ENCODE measurements around the gene KMT5C.

KMT5C gene

DNA sequence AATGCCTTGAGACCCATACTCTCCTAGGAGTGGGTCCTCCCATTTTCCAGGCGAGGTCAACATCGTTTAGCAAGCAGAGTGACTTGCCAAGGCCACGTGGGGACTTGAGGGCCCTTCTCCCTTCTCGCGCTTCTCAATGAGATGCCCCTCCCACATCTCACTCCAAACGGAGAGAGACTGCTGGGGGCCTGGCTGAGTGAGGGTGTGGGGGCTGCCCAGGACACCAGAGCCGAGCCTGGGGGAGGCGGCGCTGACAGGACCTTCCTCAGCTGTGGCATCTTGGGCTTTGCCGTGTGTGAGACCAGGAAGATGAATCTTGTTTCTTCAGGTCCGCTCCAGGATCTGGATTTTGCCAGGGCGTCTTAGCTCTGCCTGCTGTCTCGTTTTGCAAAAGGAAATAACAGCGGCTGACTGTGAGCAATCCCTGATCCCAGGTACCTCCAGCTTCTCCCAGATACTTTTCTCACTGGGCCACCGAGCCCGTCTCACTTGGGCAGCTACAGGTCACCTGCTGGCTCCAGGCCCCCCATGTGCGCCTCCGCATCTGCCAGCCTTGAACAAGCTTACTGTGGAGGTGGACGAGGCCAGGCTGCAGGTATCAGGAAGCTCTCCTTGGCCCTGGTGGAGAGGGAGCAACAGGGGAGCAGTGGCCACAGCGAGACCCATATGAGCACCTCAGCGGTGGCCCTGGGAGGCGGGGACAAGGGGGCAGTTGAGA lies 8.8 kb downstream of the KMT5C start:
- DNase-seq = no peak

DNA sequence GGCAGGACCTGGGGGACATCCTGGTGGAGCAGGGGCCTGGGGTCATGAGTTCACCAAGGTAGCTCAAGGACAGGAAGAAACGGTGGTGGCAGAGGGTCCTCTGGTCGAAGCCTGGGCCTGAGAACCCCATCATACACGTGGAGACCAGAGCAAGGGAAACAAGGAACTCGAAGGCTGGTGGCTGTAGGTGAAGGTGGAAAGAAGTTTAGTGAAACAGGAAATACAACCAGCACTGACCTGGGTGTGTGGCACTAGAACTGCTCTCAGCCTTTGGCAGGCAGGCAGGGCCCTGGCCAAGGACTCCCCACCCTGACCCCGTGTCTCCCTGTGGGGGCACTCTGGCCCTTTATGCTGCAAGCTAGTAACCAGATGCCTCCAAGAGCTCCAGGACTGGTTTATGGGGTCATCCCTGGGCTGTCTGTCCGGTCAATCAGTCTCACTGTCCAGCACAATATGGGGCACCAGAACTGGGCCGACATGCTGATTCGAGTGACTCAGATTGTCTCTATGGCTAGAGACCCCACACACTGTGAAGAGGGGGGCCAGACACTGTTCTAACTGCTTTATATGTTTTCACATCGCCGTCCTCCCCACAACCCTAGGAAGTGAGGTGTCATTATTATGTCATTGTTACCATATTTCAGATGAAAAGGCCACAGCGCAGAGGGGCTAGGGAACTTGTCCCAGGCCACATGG lies 11.1 kb downstream of the KMT5C start:
- no peak for DNase-seq

DNA sequence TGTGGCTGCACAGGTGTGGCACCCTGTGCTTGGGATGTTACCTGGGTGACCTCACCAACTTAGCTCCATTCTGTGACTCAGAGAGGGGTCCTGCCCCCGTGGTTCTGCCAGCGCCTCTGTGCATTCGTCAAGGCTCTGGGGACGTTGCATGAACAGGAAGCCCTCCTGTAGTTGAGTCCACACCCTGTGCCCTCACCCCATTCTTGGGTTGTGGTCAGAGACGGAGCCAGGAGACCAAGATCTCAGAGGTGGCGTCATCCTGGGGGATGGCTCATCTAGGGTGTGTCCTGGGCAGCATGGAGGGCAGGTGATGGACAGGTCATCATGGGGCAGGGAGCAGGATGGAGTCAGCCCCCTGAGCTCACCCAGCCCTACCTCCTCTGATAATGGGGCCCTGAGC lies 12.4 kb downstream of the KMT5C start:
- DNase-seq = no peak

DNA sequence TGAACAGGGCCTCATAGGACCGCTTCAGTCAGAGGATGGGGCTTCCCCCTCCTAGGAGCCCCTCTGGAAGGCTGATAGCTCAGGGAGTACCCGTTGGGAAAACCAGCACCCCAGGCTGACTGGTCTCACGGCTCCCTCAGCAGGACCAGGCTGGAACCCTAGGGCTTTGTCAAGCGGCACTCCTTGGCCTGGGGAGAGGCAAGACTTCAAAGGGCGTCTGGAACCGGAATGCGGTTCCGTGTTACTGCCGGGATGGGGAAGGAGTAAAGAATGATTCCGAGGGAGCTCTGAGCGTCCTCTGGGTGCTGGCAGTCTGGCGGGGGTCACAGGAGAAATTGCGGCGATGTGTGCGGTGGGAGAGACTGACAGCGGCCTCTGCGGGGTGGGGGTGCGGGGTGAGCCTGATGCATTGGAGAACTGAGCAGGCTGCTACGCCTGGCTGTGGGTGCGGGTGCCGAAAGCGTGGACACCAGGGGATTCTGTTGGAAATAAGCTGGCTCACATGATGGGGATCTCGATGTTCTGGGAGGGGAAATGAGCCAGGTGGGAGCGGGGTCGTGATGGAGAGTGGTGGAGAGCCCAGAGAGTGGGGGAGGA lies 13.0 kb downstream of the KMT5C start:
- DNase-seq = no peak

- no peak for DNase-seq
These were observed 13.7 kb downstream of the KMT5C start for GRCh38 chr19:55353356-55353802.

GRCh38 chr19:55353803-55354697 lies 14.4 kb downstream of the KMT5C start:
- DNase-seq = peak; percentile 57

DNA sequence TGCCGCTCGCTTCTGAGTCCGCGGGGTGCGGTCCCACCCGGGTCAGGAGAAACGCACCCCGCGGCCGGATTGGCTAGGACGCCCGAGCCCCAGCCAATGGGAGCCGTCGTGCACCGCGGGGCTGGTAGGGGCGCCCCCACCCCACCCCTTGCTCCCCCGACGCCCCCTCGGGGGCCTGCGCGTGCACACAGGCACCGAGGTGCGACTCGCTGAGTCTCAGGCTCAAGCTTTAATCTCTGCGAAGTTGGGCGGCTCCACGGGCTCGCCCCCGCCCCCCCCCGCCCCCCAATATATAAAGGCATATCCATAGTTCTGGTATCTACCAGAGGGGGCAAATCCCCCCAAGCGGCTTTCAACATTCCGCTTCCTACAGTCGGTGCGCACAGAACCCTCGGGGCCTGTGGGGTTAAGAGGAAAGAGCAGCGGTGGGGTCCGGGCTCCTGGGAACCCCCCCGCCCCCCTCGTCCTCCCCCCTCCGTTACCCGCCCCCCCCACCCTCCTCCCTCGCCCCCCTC lies 15.1 kb downstream of the KMT5C start, which contains the start of gene COX6B2:
Gene COX6B2, minus strand, starts transcription at position 22 of the 515 bp plus-strand sequence. CDS start 198 bp downstream, outside the sequence.
- DNase-seq = no peak

GRCh38 chr19:55355213-55355821 lies 15.6 kb downstream of the KMT5C start:
- no peak for DNase-seq

DNA sequence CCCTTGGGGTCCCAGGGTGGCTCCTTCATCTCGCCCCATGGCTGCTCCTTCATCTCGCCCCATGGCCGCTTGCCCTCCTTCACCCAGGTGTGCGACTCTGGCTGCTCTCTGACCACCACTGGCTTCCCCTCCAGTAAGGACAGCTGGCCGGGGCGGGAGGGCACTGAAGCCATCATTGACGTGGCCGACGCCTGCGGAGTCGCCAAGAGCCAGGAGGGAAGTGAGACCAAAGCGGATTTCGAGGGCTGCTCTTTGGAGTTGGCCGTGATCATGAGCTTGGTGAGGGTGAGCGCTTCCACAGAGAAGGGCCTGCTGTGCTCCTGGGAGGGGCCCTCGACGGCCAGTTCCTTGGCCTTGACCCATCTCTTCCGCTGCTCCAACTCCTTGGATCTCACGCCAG lies 18.8 kb downstream of the KMT5C start:
- DNase-seq = no peak

DNA sequence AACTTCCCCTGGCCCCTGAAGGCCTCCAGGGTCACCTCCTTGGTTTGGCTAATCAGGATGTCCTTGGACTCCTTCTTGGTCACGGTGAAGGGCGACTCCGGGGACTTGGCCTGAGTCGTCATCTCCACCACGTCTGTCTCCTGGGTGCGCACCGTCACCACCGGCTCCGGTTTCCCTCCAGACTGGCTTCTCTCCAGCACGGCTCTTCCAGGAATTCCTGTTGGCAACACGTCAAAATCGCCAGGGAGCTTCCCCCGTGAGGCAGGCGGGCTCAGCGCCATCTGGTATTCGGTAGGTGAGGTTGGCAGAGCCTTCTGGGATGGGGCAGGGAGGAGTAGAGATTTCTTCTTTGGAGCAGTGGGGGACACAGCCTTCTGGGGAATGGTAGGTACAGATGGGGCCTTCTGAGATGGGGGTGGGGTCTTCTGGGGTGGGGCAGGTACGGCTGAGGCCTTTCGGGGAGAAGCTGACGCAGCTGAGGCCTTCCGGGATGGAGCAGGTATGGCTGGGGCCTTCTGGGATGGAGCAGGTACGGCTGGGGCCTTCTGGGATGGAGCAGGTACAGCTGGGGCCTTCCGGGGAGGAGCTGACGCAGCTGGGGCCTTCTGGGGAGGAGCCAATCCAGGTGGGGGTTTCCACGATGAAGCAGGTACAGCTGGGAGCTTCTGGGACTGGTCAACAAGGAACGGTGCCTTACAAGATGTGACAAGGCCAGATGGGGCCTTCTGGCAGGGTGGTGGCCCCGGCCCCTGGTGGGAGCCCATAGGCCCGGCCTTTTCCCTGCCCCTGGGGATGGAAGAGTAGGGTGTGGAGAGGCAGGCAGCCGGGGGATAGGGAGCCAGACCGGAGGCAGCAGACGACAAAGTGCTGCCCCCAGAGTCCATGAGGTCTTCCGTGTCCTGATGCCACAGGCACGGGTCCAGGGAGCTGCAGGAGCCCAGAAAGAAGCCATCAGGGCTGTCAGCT lies 19.6 kb downstream of the KMT5C start:
- no peak for DNase-seq

DNA sequence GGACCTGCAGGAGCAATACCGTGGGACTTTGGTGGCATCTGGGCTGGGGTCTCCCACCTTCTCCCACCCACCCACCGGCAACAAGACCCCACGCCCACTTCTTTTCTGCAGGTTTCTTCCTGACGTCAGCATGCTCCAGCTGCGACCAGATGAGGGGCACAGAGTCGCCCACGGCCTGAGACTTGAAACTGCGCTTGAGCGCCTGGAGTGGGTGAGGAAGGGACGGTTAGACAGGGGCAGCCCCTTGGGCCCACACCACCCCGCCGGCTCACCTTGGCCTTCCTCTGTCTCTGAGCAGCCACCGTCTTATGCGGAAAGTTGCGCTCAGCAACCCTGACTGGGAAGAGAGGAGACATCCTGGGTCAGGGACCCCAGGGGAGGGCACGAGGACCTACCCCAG lies 21.2 kb downstream of the KMT5C start:
- no peak for DNase-seq

DNA sequence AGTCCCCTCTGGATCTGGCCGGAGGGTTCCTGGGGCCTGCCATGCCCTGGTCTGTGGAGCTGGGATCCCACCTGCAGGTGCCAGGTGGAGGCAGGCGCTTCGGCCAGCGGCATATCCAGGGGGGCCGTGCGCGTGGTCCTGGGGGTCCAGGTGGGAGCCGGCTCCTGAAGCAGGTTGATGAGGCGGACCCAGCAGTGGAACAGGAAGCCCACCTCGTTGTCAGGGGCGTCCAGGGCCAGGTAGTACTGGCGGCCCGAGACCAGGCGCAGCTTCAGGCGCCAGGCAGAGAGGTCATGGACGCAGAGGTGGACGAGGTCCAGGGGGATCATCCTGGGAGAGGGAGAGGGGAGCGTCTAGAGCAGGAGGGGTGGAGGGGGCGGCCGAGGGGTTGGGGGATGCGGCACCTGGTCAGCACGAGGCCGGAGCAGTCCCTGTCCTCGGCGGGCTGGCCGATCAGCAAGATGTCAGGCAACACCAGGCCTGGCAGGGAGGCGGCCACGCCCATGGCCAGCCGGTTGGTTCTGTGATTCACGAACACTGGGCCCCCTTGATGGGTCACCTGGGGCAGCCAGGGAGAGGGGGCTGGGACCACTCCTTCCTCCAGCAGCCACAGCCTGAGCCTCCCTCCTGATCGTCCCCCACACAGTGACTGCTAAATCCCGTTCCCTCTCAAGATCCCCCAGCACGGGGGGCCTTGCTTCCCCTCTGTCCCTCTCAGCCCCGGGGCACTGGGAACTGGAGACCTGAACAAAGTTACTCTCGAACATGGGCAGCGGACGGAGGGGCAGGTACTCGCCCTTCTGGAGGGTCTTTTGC lies 22.7 kb downstream of the KMT5C start:
- no peak for DNase-seq

DNA sequence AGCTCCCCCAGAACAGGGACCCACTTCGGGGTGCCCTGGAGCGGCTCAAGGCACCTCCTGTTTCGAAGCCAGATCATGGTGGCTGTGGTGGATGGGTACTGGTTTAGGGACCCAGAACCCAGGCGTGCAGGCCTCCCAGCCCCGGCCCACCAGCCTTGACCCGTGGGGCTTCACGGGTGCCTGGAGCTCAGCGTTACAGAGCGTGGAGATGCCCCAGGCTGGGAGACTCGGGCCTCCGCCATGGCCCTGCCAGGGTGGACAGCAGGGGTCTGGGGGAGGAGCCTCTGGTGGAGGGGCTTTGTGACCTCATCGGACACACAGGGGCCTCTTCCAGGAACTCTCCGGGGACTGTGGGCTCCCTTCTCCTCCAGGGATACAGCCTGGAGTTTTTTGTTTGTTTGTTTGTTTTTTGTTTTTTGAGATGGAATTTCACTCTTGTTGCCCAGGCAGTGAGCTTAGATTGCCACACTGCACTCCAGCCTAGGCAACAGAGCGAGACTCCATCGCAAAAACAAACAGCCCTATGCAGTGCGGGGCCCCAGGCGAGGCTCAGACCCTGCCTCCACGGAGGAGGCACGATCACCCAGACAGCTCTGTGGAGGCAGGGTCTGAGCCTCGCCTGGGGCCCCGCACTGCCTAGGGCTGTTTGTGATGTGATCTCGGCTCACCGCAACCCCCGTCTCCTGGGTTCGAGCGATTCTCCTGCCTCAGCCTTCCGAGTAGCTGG lies 23.5 kb downstream of the KMT5C start, which contains the start of gene GARIN5B:
Gene GARIN5B, minus strand, starts transcription at position 271 of the 727 bp plus-strand sequence. Its CDS starts 194 bp downstream, at position 77.
- no peak for DNase-seq

DNA sequence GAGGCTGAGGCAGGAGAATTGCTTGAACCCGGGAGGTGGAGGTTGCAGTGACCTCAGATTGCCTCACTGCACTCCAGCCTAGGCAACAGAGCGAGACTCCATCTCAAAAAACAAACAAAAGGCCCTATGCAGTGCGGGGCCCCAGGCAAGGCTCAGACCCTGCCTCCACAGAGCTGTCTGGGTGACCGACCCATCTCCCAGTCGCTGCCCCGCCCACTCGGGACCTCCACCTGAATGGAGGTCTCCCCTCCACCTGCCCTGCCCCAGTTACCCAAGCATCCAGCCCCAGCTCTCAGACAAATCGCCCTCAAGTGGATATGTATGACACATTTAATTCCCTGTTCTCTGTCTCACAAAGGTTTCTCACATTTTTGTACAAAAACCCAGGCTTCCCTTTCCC lies 25.6 kb downstream of the KMT5C start:
- DNase-seq = no peak

DNA sequence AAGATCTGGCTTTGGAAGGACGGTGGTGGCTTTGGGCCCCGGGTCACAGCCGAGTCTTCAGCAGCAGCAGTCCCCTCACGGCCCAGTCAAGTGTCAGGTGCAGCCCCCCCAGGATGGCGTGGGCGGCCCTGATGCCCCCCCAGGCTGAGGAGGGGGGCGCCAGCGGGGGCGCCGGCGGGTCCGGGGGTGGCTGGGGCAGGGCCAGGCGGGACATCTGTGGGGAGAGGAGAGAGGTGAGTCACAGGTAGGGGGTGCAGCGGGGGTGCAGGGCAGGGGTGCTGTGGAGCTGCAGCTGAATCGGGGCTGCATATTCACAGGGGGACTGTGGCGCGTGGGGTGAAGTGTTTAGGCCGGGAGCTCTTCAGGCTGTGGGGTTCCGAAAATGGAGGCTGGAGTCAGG lies 26.3 kb downstream of the KMT5C start:
- DNase-seq = no peak

DNA sequence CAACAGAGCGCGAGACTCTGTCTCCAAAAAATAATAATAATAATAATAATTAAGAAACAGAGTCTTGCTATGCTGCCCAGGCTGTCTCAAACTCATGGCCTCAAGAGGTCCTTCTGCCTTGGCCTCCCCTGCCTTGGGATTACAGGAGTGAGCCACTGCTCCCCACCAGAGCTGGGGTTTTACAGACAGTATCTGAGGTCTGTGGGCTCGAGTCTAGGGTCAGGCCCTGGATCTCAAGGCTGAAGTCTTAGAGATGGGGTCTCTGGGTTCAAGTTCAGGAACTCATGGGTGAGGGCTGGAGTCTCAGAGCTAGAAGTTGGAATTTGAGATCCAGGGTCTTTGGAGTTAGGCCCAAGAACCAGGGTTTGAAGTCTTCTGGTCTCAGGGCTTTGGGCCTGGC lies 27.1 kb downstream of the KMT5C start:
- no peak for DNase-seq

GRCh38 chr19:55368106-55368505 lies 28.4 kb downstream of the KMT5C start:
- no peak for DNase-seq

GRCh38 chr19:55368701-55369563 lies 29.3 kb downstream of the KMT5C start:
- DNase-seq = peak; percentile 30
